ENCODE data around the gene BLM. TPM values are rescaled to one million over a fixed set of nuclear protein-coding genes. Genes with fewer than 3 reads are reported as not detected.

The BLM gene
- total and polyA plus RNA-seq, 2 of the 13 experiments (the other 11 are each of a cell fraction or from before 2014, with no cell fraction given), result 5.1 to 11.8 TPM

DNA sequence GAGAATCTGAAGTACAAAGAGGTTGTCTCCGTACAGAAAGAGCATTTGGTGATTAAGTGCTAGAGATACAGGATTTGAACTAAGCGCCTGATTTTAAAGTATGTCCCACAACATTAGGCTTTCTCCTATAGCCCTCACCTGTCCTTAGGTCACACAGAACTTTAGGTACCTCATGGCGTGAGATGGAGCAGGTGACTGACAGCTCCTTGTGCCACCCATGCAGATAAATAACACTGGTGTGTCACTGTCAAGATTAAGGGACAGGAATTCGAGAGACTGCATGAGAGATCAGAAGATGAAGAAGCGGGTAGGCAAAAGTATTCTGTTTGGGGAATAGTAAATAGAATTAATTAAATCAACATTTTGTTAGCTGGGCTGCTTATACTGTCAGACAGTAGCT is 1.1 kb downstream of the BLM start (continued):
- TF ChIP-seq FOXJ3 (CRISPR knock-in tag; IDR thresholded peaks at IDR 0.05; ENCODE audit: borderline replicate concordance), result no peak
- TF ChIP-seq, protein P1, sequence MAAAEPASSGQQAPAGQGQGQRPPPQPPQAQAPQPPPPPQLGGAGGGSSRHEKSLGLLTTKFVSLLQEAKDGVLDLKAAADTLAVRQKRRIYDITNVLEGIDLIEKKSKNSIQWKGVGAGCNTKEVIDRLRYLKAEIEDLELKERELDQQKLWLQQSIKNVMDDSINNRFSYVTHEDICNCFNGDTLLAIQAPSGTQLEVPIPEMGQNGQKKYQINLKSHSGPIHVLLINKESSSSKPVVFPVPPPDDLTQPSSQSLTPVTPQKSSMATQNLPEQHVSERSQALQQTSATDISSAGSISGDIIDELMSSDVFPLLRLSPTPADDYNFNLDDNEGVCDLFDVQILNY (CRISPR knock-in tag; conservative IDR thresholded peaks at IDR 0.05), result no peak
- TF ChIP-seq, protein P2, sequence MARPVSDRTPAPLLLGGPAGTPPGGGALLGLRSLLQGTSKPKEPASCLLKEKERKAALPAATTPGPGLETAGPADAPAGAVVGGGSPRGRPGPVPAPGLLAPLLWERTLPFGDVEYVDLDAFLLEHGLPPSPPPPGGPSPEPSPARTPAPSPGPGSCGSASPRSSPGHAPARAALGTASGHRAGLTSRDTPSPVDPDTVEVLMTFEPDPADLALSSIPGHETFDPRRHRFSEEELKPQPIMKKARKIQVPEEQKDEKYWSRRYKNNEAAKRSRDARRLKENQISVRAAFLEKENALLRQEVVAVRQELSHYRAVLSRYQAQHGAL (CRISPR knock-in tag; IDR thresholded peaks at IDR 0.05; ENCODE audit: not compliant biosample characterization), result no peak
- TF ChIP-seq MEIS2 (CRISPR knock-in tag; IDR thresholded peaks at IDR 0.05), result no peak
- TF ChIP-seq HDAC2 (CRISPR knock-in tag; IDR thresholded peaks at IDR 0.05), result no peak
- TF ChIP-seq, protein P3, sequence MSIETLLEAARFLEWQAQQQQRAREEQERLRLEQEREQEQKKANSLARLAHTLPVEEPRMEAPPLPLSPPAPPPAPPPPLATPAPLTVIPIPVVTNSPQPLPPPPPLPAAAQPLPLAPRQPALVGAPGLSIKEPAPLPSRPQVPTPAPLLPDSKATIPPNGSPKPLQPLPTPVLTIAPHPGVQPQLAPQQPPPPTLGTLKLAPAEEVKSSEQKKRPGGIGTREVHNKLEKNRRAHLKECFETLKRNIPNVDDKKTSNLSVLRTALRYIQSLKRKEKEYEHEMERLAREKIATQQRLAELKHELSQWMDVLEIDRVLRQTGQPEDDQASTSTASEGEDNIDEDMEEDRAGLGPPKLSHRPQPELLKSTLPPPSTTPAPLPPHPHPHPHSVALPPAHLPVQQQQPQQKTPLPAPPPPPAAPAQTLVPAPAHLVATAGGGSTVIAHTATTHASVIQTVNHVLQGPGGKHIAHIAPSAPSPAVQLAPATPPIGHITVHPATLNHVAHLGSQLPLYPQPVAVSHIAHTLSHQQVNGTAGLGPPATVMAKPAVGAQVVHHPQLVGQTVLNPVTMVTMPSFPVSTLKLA (IDR thresholded peaks at IDR 0.05), result no peak
- TF ChIP-seq, protein P4, sequence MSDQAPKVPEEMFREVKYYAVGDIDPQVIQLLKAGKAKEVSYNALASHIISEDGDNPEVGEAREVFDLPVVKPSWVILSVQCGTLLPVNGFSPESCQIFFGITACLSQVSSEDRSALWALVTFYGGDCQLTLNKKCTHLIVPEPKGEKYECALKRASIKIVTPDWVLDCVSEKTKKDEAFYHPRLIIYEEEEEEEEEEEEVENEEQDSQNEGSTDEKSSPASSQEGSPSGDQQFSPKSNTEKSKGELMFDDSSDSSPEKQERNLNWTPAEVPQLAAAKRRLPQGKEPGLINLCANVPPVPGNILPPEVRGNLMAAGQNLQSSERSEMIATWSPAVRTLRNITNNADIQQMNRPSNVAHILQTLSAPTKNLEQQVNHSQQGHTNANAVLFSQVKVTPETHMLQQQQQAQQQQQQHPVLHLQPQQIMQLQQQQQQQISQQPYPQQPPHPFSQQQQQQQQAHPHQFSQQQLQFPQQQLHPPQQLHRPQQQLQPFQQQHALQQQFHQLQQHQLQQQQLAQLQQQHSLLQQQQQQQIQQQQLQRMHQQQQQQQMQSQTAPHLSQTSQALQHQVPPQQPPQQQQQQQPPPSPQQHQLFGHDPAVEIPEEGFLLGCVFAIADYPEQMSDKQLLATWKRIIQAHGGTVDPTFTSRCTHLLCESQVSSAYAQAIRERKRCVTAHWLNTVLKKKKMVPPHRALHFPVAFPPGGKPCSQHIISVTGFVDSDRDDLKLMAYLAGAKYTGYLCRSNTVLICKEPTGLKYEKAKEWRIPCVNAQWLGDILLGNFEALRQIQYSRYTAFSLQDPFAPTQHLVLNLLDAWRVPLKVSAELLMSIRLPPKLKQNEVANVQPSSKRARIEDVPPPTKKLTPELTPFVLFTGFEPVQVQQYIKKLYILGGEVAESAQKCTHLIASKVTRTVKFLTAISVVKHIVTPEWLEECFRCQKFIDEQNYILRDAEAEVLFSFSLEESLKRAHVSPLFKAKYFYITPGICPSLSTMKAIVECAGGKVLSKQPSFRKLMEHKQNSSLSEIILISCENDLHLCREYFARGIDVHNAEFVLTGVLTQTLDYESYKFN (CRISPR knock-in tag; conservative IDR thresholded peaks at IDR 0.05), result no peak

All from HepG2 (cell line).